Activated naive CD8-positive, alpha-beta T cell treated with anti-CD3 and anti-CD28 coated beads, Interleukin-2, amount 10 ng/mL, durations not matched to agents 7 days and 5 days (primary cell): Measurements from ENCODE around the gene ARHGEF19. TPM values are rescaled to one million over a fixed set of nuclear protein-coding genes. Genes with fewer than 3 reads are reported as not detected.
A peak's percentile ranks its signal among the peaks of the same experiment; 100 is the strongest.
"Not testable (repeated sequence)": the region's sequence is repeated elsewhere in the genome, so short reads cannot be mapped to it uniquely, and the experiment has no call there.

ENCODE experiments used
- ATAC-seq: fragments of 150-1000 bp; cut with Tn5 transposase; one replicate; pipeline ENCODE4 v1.10.0; 2021; ENCODE audit warnings: low read depth, moderate library complexity
- POLR2A ChIA-PET: fragments of 350-600 bp; sonication (Branson Sonifier 250); formaldehyde crosslinking; loops from one replicate; lab custom pipeline; 2021; ENCODE audit warnings: antibody characterized with exemption; lab: Charles Lee
- DNase-seq: peaks from one replicate; pipeline ENCODE4 v3.0.0; 2021
- H3K27ac Mint-ChIP-seq: one replicate; pipeline ENCODE4 v1.8.0; 2022; ENCODE audit warnings: mild to moderate bottlenecking, mixed read lengths
- H3K27me3 Mint-ChIP-seq: one replicate; pipeline ENCODE4 v1.8.0; 2022; ENCODE audit warnings: mild to moderate bottlenecking, moderate library complexity, mixed read lengths
- H3K36me3 Mint-ChIP-seq: one replicate; pipeline ENCODE4 v1.8.0; 2021; ENCODE audit warnings: mild to moderate bottlenecking, mixed read lengths
- H3K4me1 Mint-ChIP-seq: one replicate; pipeline ENCODE4 v1.8.0; 2021; ENCODE audit warnings: mixed read lengths
- H3K4me3 Mint-ChIP-seq: one replicate; pipeline ENCODE4 v1.8.0; 2022; ENCODE audit warnings: mild to moderate bottlenecking, moderate library complexity, mixed read lengths
- H3K9me3 Mint-ChIP-seq: one replicate; pipeline ENCODE4 v1.8.0; 2021; ENCODE audit warnings: mixed read lengths
- total RNA-seq, 2 experiments: library from RNA; stranded (reverse); gene quantifications; one replicate each; pipeline ENCODE4 v1.2.3, GENCODE V29; 2021

The ARHGEF19 gene
- total RNA-seq: 10 to 100 TPM in 1 of 2 experiments, 1 to 10 TPM in 1; 7.5 to 10.2 TPM

DNA sequence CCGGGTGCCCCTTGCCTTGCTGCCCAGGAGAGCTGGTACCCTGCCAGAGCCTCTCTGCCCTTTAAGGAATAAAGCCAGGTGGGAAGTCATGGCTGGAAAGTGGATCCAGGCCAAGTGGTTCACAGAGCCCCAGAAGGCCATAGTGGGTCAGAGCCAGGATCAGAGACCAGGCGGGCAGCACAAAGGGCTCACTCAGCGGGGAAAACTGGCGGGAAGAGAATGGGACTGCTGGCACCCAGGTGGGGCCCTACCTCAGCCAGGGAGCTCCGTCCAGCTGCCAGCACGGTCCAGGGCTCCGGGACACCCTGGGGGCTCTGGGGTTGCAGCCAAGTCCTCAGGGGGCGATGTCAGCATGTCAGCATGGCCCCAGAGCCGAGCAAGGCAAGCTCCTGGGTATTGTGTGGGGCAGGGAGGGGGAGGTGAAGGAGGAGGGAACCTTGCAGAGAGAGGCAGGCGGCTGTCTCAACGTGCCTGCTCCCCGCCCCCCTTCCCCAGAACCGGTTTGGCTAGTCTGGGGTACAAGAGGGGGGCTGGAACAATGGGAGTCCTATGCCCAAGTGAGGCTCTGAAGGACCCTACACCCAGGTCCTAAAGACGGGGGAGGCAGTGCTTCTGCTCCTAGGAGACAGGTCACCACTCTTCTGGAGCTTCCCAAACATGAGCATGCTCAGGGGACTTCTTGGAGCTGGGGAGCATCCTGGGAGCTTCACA, at the start of gene ARHGEF19:
Gene ARHGEF19 (minus strand): TSS at position 402 of the 711 bp plus-strand sequence. CDS start 3,598 bp downstream, outside the sequence.
- ATAC-seq: no peak
- no peak within 1 kb of the TSS for H3K27ac Mint-ChIP-seq
- no peaks in the 10 kb centered on the region for H3K36me3 Mint-ChIP-seq
- POLR2A ChIA-PET: no interaction called here
- no peak for DNase-seq
- peaks cover 14% of the 10 kb centered on the region for H3K4me1 Mint-ChIP-seq
- H3K4me3 Mint-ChIP-seq: no peak within 1 kb of the TSS
- peaks cover 8% of the 10 kb centered on the region for H3K27me3 Mint-ChIP-seq
- no peaks in the 10 kb centered on the region for H3K9me3 Mint-ChIP-seq

DNA sequence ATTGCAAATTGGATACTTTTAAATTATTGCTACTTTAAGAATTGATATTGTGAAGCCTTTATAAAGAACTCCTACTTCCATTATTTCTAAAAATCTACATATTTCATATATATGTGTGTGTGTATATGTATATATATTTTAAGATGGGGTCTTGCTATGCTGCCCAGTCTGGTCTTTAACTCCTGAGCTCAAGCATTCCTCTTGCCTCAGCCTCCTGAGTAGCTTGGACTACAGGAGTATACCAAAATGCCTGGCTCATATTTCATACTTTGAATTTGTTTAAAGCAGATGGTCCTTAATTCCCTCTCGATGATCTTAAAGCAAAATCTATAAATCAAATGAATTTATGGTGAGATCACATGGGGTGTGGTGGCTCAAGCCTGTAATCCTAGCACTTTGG, 49.6 kb upstream of the ARHGEF19 start:
- Mint-ChIP-seq H3K27me3 (no peaks in the 10 kb centered on the region), H3K4me1 (peaks cover 6% of the 10 kb centered on the region), H3K9me3 (no peaks in the 10 kb centered on the region), H3K4me3 (no peak overlapping the region), H3K27ac (no peak overlapping the region), H3K36me3 (peaks cover 2% of the 10 kb centered on the region)
- ATAC-seq (no peak), DNase-seq (no peak)
- POLR2A ChIA-PET: interaction anchor here (0.5 kb wide), 1 partner anchor 114 kb away, joined by 3 read pairs; no protein-coding TSS in a partner anchor

DNA sequence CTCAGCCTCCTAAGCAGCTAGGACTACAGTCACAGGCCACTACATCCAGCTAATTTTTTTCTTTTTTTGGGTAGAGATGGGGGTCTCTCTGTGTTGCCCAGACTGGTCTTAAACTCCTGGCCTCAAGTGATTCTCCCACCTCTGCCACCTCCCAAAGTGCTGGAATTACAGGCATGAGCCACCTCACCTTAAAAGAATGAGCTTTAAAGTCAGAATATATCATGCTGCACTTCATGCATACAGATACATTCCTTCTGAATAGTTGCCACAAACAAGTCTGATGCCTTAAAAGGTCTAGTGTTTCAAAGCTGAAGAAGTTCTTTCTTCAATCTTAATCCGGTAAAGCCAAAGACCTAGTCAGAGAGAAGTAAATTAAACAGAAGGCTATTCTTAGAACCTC, 48.4 kb upstream of the ARHGEF19 start:
- ATAC-seq (no peak), DNase-seq (no peak)
- no peak overlapping the region for H3K4me3 Mint-ChIP-seq
- peaks cover 2% of the 10 kb centered on the region for H3K36me3 Mint-ChIP-seq
- H3K27ac Mint-ChIP-seq: no peak overlapping the region
- H3K9me3 Mint-ChIP-seq: no peaks in the 10 kb centered on the region
- POLR2A ChIA-PET: no interaction called here
- H3K27me3 Mint-ChIP-seq: no peaks in the 10 kb centered on the region
- peaks cover 4% of the 10 kb centered on the region for H3K4me1 Mint-ChIP-seq

DNA sequence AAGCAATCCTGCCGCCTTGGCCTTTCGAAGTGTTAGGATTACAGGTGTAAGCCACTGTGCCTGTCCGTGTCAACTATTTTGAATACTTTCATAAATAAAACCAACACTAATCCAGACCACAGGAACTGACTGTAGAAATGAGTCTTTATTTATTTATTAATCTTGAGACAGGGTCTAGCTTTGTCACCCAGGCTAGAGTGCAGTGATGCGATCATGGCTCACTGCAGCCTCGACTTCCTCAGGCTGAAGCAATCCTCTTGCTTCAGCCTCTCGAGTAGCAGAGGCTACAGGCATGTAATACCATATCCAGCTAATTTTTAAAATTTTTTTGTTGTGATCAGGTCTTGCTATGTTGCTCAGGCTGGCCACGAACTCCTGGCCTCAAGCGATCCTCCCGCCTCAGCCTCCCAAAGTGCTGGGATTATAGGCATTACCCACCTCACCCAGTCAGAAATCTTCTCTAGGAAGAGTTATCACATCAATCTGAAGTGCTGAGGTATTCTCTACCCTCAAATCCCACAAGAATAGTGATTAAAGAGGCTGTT, 46.2 kb upstream of the ARHGEF19 start:
- POLR2A ChIA-PET: no interaction called here
- Mint-ChIP-seq H3K4me3 (no peak overlapping the region), H3K9me3 (no peaks in the 10 kb centered on the region), H3K27me3 (no peaks in the 10 kb centered on the region), H3K36me3 (peaks cover 2% of the 10 kb centered on the region), H3K27ac (no peak overlapping the region), H3K4me1 (peaks cover 10% of the 10 kb centered on the region)
- DNase-seq: no peak
- ATAC-seq: no peak

DNA sequence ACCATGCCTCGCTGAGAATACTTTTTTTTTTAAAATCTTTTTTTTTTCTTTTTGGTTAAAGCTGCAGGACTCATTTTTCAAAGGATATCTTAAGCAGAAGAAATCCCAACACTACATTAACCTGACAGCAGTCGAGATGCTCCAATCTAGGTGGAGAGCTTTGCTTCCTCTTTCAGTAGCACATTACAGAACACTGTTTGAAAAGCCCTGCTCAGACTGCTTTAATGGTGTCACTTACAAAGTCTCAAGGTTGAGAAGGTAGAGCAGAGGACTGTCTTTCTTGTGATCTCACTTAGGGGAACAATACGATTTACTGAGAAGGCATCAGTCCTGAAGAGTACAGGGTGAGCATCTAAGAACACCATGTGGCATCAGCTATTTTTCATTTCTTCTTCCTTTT, 45.5 kb upstream of the ARHGEF19 start:
- Mint-ChIP-seq H3K4me1 (peaks cover 10% of the 10 kb centered on the region), H3K4me3 (no peak overlapping the region), H3K9me3 (no peaks in the 10 kb centered on the region), H3K36me3 (peaks cover 2% of the 10 kb centered on the region), H3K27ac (no peak overlapping the region), H3K27me3 (no peaks in the 10 kb centered on the region)
- POLR2A ChIA-PET: no interaction called here
- ATAC-seq (no peak), DNase-seq (no peak)

DNA sequence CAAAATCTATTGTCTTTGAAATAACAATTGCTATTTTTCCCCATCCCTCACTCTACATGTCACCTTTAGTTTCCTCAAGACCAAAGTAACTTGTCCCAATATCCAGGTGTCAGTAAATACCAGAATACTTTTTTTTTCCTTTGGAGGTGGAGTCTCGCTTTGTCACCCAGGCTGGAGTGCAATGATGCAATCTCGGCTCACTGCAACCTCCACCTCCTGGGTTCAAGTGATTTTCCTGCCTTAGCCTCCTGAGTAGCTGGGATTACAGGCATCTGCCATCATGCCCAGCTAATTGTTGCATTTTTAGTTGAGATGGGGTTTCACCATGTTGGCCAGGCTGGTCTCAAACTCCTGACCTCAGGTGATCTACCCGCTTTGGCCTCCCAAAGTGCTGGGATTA, 45.1 kb upstream of the ARHGEF19 start:
- H3K27ac Mint-ChIP-seq, ATAC-seq, H3K4me3 Mint-ChIP-seq, H3K27me3 Mint-ChIP-seq, H3K9me3 Mint-ChIP-seq, H3K4me1 Mint-ChIP-seq, H3K36me3 Mint-ChIP-seq, DNase-seq, POLR2A ChIA-PET: not testable (repeated sequence)

DNA sequence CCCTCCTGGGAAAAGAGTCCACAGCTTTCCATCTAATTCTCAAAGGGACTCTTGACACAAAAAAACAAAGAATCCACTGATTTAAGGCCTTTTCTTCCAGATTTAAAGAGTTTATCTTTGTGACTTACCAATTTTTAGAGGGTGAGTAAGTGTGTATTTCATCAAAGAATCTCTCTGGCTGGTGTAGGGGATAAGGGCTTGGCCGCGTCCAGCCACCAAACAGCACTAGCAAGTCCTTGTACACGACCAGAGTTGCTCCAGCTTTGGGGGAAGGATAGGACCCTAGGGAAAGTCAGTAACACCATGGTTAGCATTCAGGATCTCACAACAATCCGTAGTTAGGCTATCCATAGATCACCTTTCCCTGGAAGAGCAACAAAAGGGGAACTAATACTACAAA, 44.0 kb upstream of the ARHGEF19 start:
- H3K27ac Mint-ChIP-seq: no peak overlapping the region
- H3K9me3 Mint-ChIP-seq: no peaks in the 10 kb centered on the region
- no peak overlapping the region for H3K4me3 Mint-ChIP-seq
- peaks cover 2% of the 10 kb centered on the region for H3K36me3 Mint-ChIP-seq
- POLR2A ChIA-PET: no interaction called here
- ATAC-seq (no peak), DNase-seq (no peak)
- H3K27me3 Mint-ChIP-seq: no peaks in the 10 kb centered on the region
- peaks cover 10% of the 10 kb centered on the region for H3K4me1 Mint-ChIP-seq

DNA sequence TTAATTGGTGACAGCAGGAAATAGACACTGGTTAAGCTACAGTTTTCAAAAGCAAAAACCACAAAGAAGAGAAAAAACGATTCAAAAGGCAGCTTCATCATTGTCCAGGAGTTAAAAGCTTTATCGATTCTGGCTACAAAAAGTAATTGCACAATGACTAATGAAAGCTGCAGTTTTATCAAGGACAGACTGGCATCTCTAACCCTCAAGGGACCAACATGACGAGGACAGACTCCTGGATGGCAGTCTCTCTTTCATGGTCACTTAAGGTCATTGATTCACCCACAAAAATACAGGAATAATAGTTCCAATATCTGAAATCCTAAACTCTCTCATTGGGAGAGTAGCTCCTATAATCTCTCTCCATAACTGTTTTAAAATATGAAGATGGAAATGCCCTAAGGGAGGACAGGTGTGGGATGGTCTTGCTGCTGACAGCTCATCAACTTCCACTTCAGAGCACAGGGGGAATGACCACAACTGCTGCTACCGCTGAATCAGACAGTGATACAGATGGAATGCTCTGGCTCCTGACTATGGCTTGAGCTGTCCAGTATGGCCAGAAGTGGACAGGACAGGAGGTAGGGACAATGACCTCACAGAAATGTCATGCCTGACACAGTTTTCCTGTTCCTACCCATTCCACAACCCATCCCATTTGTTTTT, 41.9 kb upstream of the ARHGEF19 start:
- Mint-ChIP-seq H3K4me1 (peaks cover 20% of the 10 kb centered on the region), H3K36me3 (peaks cover 8% of the 10 kb centered on the region), H3K27ac (no peak overlapping the region), H3K9me3 (no peaks in the 10 kb centered on the region), H3K27me3 (no peaks in the 10 kb centered on the region), H3K4me3 (no peak overlapping the region)
- POLR2A ChIA-PET: no interaction called here
- ATAC-seq: no peak
- no peak for DNase-seq

DNA sequence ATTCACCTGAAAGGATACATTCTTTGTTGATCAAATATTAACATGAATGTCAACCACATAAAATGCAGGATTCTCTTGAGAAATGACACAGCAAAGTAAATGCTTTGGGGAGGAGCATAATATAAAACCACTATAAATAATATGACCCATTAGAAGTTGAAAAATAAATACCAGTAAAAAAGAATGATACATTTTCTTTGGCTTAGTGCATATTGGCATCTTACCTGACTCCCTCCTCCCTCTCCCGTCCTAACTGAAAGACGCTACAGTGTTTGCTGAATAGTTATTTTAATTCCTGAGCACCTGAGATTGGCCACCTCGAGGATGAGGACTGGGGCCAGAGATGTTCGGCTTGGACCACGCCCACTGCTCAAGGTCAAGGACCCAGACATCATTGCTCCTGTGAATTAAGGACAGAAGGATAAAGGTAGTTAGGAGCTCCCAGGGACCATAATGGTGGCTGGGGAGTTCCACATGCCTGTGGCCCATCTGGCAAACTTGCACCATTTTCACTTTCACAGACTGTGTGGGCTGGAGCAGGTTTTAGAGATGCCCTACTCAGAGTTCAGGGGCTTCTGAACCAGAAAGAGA, 41.0 kb upstream of the ARHGEF19 start:
- Mint-ChIP-seq H3K4me1 (peaks cover 24% of the 10 kb centered on the region), H3K36me3 (peaks cover 8% of the 10 kb centered on the region)

DNA sequence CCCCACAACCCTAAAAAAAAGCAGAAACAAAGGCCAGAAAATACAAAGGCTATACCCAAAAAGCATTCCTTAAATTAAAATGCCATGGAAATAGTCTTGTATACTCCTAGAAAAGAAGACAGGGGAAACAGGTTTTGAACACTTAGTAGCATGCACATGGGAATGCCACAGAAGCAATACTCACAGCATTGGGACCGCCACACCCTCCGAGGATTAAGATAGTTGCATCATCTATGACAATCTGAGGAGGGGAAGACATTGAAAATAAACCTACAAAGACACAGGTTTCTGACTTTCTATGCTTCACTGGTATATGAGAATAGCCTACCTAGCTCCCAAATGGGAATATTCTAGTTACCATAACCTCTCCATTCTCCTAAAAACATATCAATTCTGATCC, 40.5 kb upstream of the ARHGEF19 start:
- no peaks in the 10 kb centered on the region for H3K27me3 Mint-ChIP-seq
- H3K36me3 Mint-ChIP-seq: peaks cover 8% of the 10 kb centered on the region
- H3K4me1 Mint-ChIP-seq: peaks cover 25% of the 10 kb centered on the region
- no peaks in the 10 kb centered on the region for H3K9me3 Mint-ChIP-seq
- no peak for DNase-seq
- no peak for ATAC-seq
- no peak overlapping the region for H3K27ac Mint-ChIP-seq
- POLR2A ChIA-PET: no interaction called here
- no peak overlapping the region for H3K4me3 Mint-ChIP-seq

More for the DNA sequence above, 41.0 kb upstream of the ARHGEF19 start:
- H3K27ac Mint-ChIP-seq: no peak overlapping the region
- no peaks in the 10 kb centered on the region for H3K9me3 Mint-ChIP-seq
- POLR2A ChIA-PET: no interaction called here
- no peak overlapping the region for H3K4me3 Mint-ChIP-seq
- ATAC-seq (no peak), DNase-seq (no peak)
- H3K27me3 Mint-ChIP-seq: no peaks in the 10 kb centered on the region

DNA sequence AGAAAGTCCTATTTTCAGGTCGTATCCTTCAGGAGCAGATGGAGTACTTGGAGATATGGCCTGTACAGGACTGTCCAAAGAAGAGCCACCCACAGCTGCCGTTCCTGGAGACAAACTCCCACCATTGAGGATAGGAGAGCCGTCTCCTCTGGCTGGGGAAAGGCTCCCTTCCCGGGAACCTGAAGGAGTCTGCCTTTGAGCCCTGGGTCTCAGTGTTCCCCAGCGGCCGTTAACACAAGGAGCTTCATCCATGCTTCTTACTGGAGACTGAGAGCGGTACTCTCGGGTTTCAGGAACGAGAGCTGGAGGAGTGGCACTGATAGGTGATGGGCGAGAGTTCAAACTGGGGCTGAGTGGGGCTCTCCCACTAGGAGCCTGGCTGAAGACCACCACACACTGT, 38.9 kb upstream of the ARHGEF19 start:
- DNase-seq (no peak), ATAC-seq (no peak)
- POLR2A ChIA-PET: no interaction called here
- no peaks in the 10 kb centered on the region for H3K9me3 Mint-ChIP-seq
- peaks cover 7% of the 10 kb centered on the region for H3K36me3 Mint-ChIP-seq
- H3K27me3 Mint-ChIP-seq: no peaks in the 10 kb centered on the region
- H3K4me3 Mint-ChIP-seq: no peak overlapping the region
- H3K27ac Mint-ChIP-seq: no peak overlapping the region
- H3K4me1 Mint-ChIP-seq: peaks cover 26% of the 10 kb centered on the region

DNA sequence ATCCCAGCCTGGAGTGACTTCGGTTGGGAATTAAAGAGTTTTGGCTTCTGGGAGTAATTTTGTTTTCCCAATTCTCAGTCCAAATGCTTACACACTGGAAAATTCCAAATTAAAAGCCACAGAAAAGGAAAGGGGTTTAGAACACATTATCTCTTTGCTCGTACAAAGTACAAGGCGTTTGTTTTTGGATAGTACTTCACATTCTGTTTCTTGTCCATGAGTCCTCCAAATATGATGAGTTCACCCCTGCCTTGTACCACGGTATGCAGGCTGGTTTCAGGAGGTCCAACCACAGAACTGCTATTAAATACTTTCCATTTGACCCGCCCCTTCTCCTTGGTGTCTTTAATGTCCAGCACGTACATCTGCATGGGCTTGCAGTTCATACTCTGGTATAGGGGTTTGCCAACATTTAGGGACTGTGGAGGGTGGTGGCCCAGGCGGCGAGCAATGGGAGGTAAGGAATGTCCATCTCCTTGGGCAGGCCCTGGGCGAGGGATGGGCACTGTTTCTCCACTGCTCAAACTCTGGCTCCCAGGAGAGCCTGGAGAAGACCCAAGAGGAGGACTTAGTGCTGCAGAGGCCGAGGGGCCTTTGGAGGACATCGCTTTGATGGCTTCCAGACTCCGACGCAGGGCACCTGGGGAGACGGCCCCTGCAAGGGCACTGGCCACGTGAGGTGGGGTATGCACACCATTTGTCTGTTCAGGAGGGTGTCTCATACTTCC, 38.2 kb upstream of the ARHGEF19 start:
- POLR2A ChIA-PET: no interaction called here
- no peak overlapping the region for H3K27ac Mint-ChIP-seq

DNA sequence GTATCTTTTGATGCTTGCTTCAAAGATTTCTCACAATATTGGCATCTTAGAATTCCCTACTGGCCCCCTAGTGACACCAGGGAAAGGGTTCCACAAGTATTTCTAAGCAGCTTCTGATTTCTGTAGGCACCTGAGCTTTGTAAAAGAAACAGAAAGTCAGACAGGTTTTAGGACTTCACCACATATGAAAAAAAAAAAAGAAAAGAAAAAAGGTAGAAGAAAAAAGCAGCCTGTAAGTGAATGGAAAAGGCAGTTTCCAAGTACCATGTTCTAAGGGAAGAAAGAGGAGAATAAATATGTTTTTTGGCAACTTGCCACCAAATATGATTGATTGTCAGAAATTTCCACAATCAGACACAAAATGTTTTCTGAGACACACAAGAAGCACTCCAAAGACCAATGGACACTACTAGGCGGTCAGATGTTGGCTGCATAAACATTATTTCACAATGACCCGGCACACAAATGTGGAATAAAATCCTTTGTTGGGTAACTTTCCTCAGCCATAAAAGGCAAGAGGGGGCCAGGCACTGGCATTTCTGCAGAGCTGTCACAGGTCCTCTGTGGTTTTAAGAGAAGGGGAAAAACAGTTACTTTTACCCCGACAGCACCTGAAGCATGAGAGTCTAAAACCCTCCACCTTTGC, 37.3 kb upstream of the ARHGEF19 start:
- POLR2A ChIA-PET: interaction anchor here (1.3 kb wide), 1 partner anchor 103 kb away, joined by 3 read pairs; the partner anchor contains the start of gene FBXO42
- no peaks in the 10 kb centered on the region for H3K9me3 Mint-ChIP-seq
- H3K27me3 Mint-ChIP-seq: no peaks in the 10 kb centered on the region
- no peak for DNase-seq
- ATAC-seq: no peak
- H3K4me1 Mint-ChIP-seq: peaks cover 24% of the 10 kb centered on the region
- H3K36me3 Mint-ChIP-seq: peaks cover 6% of the 10 kb centered on the region
- peak overlapping the region; percentile 26 for H3K4me3 Mint-ChIP-seq
- H3K27ac Mint-ChIP-seq: no peak overlapping the region

More for the DNA sequence above, 38.2 kb upstream of the ARHGEF19 start:
- no peak for DNase-seq
- Mint-ChIP-seq H3K36me3 (peaks cover 6% of the 10 kb centered on the region), H3K9me3 (no peaks in the 10 kb centered on the region), H3K4me3 (no peak overlapping the region), H3K27me3 (no peaks in the 10 kb centered on the region), H3K4me1 (peaks cover 26% of the 10 kb centered on the region)
- no peak for ATAC-seq
